Measurements from ENCODE around the gene TPBG.

Gene TPBG

DNA sequence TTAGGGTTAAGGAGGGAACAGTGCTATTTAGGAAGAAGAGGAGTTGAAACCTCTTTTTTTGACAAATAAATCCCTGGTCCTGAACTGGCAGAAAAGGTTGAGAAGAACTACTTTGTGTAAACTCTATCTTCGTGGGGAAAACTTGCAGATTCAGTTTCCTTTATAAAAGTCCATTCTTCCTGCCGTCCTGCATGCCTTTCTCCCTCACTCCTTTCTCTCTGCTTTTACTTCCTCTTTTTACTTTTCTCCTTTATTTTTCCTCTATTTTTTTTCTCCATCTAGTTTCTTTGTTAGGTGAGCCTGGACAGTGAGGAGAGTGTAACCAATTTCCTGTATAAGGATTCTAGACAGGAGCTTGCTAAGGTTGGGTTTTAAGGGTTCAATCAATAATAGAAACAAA lies 52.7 kb downstream of the TPBG start:
- H3K4me1 ChIP-seq (ENCODE audit: low read depth, poor library complexity, severe bottlenecking) = no peaks in the 10 kb centered on the region
- TF ChIP-seq, protein P1, sequence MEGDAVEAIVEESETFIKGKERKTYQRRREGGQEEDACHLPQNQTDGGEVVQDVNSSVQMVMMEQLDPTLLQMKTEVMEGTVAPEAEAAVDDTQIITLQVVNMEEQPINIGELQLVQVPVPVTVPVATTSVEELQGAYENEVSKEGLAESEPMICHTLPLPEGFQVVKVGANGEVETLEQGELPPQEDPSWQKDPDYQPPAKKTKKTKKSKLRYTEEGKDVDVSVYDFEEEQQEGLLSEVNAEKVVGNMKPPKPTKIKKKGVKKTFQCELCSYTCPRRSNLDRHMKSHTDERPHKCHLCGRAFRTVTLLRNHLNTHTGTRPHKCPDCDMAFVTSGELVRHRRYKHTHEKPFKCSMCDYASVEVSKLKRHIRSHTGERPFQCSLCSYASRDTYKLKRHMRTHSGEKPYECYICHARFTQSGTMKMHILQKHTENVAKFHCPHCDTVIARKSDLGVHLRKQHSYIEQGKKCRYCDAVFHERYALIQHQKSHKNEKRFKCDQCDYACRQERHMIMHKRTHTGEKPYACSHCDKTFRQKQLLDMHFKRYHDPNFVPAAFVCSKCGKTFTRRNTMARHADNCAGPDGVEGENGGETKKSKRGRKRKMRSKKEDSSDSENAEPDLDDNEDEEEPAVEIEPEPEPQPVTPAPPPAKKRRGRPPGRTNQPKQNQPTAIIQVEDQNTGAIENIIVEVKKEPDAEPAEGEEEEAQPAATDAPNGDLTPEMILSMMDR (conservative IDR thresholded peaks at IDR 0.05; ENCODE audit: low read depth, low read length) = no peak
- no peaks in the 10 kb centered on the region for H3K36me3 ChIP-seq (ENCODE audit: insufficient read depth)
- no peak overlapping the region for H3K4me3 ChIP-seq (IDR thresholded peaks at IDR 0.05; ENCODE audit: insufficient read depth, low read depth, low read length)
- H3K9ac ChIP-seq = no peak overlapping the region
- no peak overlapping the region for H3K4me2 ChIP-seq
- no peak overlapping the region for H3K27ac ChIP-seq
- H2AFZ ChIP-seq (ENCODE audit: low read depth) = no peak overlapping the region
- H4K20me1 ChIP-seq (ENCODE audit: insufficient read depth) = no peaks in the 10 kb centered on the region
- no peaks in the 10 kb centered on the region for H3K79me2 ChIP-seq (ENCODE audit: insufficient read depth, low read depth)
- H3K27me3 ChIP-seq (ENCODE audit: insufficient read depth, low read depth) = no peaks in the 10 kb centered on the region

Data from KMS-11 (cell line).